Measurements from ENCODE around the gene SYNC. TPM values are rescaled to one million over a fixed set of nuclear protein-coding genes. Genes with fewer than 3 reads are reported as not detected.
"Not testable (repeated sequence)": the region's sequence is repeated elsewhere in the genome, so short reads cannot be mapped to it uniquely, and the experiment has no call there.

Gene SYNC
- total RNA-seq, 1 donor from 2014 or later: 17.6 TPM

- no peak for DNase-seq (ENCODE audit: extremely low read depth, low read depth, low spot score)
Measured at GRCh38 chr1:32647308-32648134, 55.0 kb downstream of the SYNC start.

- DNase-seq (ENCODE audit: extremely low read depth, low read depth, low spot score): no peak
Measured at GRCh38 chr1:32644426-32644825, 58.1 kb downstream of the SYNC start.

- not testable (repeated sequence) for DNase-seq (ENCODE audit: extremely low read depth, low read depth, low spot score)
Measured at GRCh38 chr1:32642292-32642827, 60.2 kb downstream of the SYNC start.

- DNase-seq (ENCODE audit: extremely low read depth, low read depth, low spot score): no peak
Measured at GRCh38 chr1:32639489-32640075, 63.0 kb downstream of the SYNC start.

GRCh38 chr1:32636914-32637645, 65.5 kb downstream of the SYNC start:
- no peak for DNase-seq (ENCODE audit: extremely low read depth, low read depth, low spot score)

GRCh38 chr1:32635508-32636277, 66.9 kb downstream of the SYNC start:
- DNase-seq (ENCODE audit: extremely low read depth, low read depth, low spot score): no peak

- DNase-seq (ENCODE audit: extremely low read depth, low read depth, low spot score): no peak
Measured at GRCh38 chr1:32632829-32633228, 69.7 kb downstream of the SYNC start.

- not testable (repeated sequence) for DNase-seq (ENCODE audit: extremely low read depth, low read depth, low spot score)
Measured at GRCh38 chr1:32630173-32630572, 72.4 kb downstream of the SYNC start.

Other genes starting within 250 kb of the SYNC start
- gene ZBTB8B, start 237.7 kb downstream of the SYNC start, total RNA-seq: not detected in 2 replicates
- 8.4 and 10.4 TPM in 2 replicates for gene ZBTB8A, start 163.3 kb downstream of the SYNC start, total RNA-seq
- 24.5 and 29.8 TPM in 2 replicates for gene ZBTB8OS, start 52.2 kb downstream of the SYNC start, total RNA-seq
- gene RBBP4, start 51.6 kb downstream of the SYNC start, total RNA-seq: 146 and 182 TPM in 2 replicates
- 60.7 and 74.8 TPM in 2 replicates for gene YARS1, start 114.6 kb upstream of the SYNC start, total RNA-seq
- 18.9 and 40.8 TPM in 2 replicates for gene S100PBP, start 114.9 kb upstream of the SYNC start, total RNA-seq
- 0.99 TPM in 1 of 2 replicates, not detected in the other for gene FNDC5, start 168.1 kb upstream of the SYNC start, total RNA-seq
- not detected in 2 replicates for gene HPCA, start 183.7 kb upstream of the SYNC start, total RNA-seq
- gene TMEM54, start 198.6 kb upstream of the SYNC start, total RNA-seq: 45.4 and 64.8 TPM in 2 replicates